Endothelial cell of umbilical vein (primary cell): ENCODE data around the gene HNRNPA2B1. TPM values are rescaled to one million over a fixed set of nuclear protein-coding genes. Genes with fewer than 3 reads are reported as not detected.

Experiments used
- BruUV-seq: library from RNA; stranded (reverse); fragments of 400-500 nt; replicated peaks from 2 replicates; lab custom pipeline; 2021; lab: Mats Ljungman, UMichigan
- CTCF ChIA-PET: fragments of 300-600, 350-600 bp; sonication (Branson Sonifier 250); formaldehyde crosslinking; loops from one replicate; lab custom pipeline; 2021; ENCODE audit warnings: antibody characterized with exemption, inconsistent platforms; lab: Charles Lee
- POLR2A ChIA-PET: fragments of 300-600, 350-600 bp; sonication (Branson Sonifier 250); formaldehyde crosslinking; loops from one replicate; lab custom pipeline; 2021; ENCODE audit warnings: antibody characterized with exemption, inconsistent platforms; lab: Charles Lee
- DNase-seq: peaks from one replicate; pipeline ENCODE4 v3.0.0-alpha.2; 2011; ENCODE audit warnings: low read depth, low spot score
- FAIRE-seq: peaks from 2 replicates; lab custom pipeline; 2011; peaks lifted over from hg19 to GRCh38; lab: Jason Lieb, UNC
- H2AFZ ChIP-seq: 2 replicates; pipeline ENCODE4 v1.6.0; 2012; ENCODE audit warnings: low read depth, low read length, control low read depth, inconsistent platforms
- H3K27ac ChIP-seq: 2 replicates; pipeline ENCODE4 v1.5.1; 2011; ENCODE audit warnings: low read depth, mild to moderate bottlenecking, control low read depth, low read length, moderate library complexity; ENCODE audit not compliant: insufficient read depth
- H3K27me3 ChIP-seq, 2 experiments: 2 replicates each; pipeline versions ENCODE4 v1.6.0 to v1.6.1; 2011; ENCODE audit warnings: low read length in 2 of 2, mixed read lengths in 1 of 2; ENCODE audit not compliant: control insufficient read depth in 2 of 2, insufficient read depth in 2 of 2
- H3K36me3 ChIP-seq, 2 experiments: 2 replicates in 1 of 2; 3 replicates in 1 of 2; pipeline ENCODE4 v1.5.1; 2011; ENCODE audit warnings: low read length in 2 of 2, mild to moderate bottlenecking in 1 of 2, moderate library complexity in 1 of 2; ENCODE audit not compliant: control insufficient read depth in 2 of 2, insufficient read depth in 2 of 2; ENCODE audit errors: extremely low read depth in 1 of 2
- H3K4me1 ChIP-seq: 3 replicates; pipeline ENCODE4 v1.5.1; 2011; ENCODE audit warnings: mild to moderate bottlenecking, low read length; ENCODE audit not compliant: control insufficient read depth, insufficient read depth; ENCODE audit errors: extremely low read depth
- H3K4me2 ChIP-seq: 2 replicates; pipeline ENCODE4 v1.6.1; 2011; ENCODE audit warnings: low read length, control low read depth, mixed read lengths; ENCODE audit not compliant: insufficient read depth
- H3K4me3 ChIP-seq, 3 experiments: fragments of 200-600 bp in 1 of 3; sonication (generic), shearing (Covaris generic) in 1 of 3; replicated peaks in 1 of 3; 2 replicates each; pipeline ENCODE4 v1.5.1; 2011 to 2016; ENCODE audit warnings: control low read depth in 3 of 3, low read length in 3 of 3, mild to moderate bottlenecking in 2 of 3, inconsistent platforms in 1 of 3, low read depth in 1 of 3, moderate library complexity in 1 of 3; ENCODE audit not compliant: insufficient read depth in 1 of 3
- H3K79me2 ChIP-seq: 2 replicates; pipeline ENCODE4 v1.6.0; 2012; ENCODE audit warnings: low read length, inconsistent platforms; ENCODE audit not compliant: control insufficient read depth, insufficient read depth
- H3K9ac ChIP-seq: replicated peaks from 2 replicates; pipeline ENCODE3; 2011; ENCODE audit warnings: low read length, control low read depth; ENCODE audit not compliant: insufficient read depth; ENCODE audit errors: extremely low read depth
- H3K9me1 ChIP-seq: replicated peaks from 3 replicates; pipeline ENCODE4 v1.6.0; 2011; ENCODE audit warnings: mild to moderate bottlenecking, low read length; ENCODE audit not compliant: control insufficient read depth, insufficient read depth; ENCODE audit errors: extremely low read depth
- H3K9me3 ChIP-seq: replicated peaks from 2 replicates; pipeline ENCODE4 v1.5.1; 2012; ENCODE audit warnings: low read length, inconsistent platforms; ENCODE audit not compliant: control insufficient read depth, insufficient read depth
- H4K20me1 ChIP-seq: replicated peaks from 2 replicates; pipeline ENCODE3; 2011; ENCODE audit warnings: mild to moderate bottlenecking, low read length; ENCODE audit not compliant: control insufficient read depth, insufficient read depth; ENCODE audit errors: extremely low read depth
- FOS ChIP-seq: IDR thresholded peaks from 2 replicates; pipeline ENCODE4 v1.6.1; 2011; ENCODE audit warnings: mild to moderate bottlenecking, low read length, moderate library complexity, borderline replicate concordance; ENCODE audit not compliant: insufficient read depth
- GATA2 ChIP-seq: IDR thresholded peaks from 2 replicates; pipeline ENCODE4 v1.7.0; 2011; ENCODE audit warnings: low read depth, mild to moderate bottlenecking, moderate library complexity, mixed read lengths, low read length; ENCODE audit not compliant: insufficient read length, insufficient read depth
- MYC ChIP-seq: IDR thresholded peaks from one replicate; pipeline ENCODE4 v1.6.1; 2011; ENCODE audit warnings: mild to moderate bottlenecking, low read depth, low read length
- POLR2A ChIP-seq: IDR thresholded peaks from 2 replicates; pipeline ENCODE4 v1.6.1; 2012; ENCODE audit warnings: low read depth, mild to moderate bottlenecking, control low read depth, low read length
- POLR2AphosphoS5 ChIP-seq: IDR thresholded peaks from 2 replicates; pipeline ENCODE4 v1.6.1; 2012; ENCODE audit warnings: low read depth, mild to moderate bottlenecking, control low read depth, low read length, moderate library complexity; ENCODE audit not compliant: insufficient read depth
- dilution Hi-C: fragments of 300-500 bp; cut with MboI; formaldehyde crosslinking; loops from one replicate; pipeline ENCODE4 v1.15.0; 2019; ENCODE audit warnings: low sequenced_read_pairs; ENCODE audit not compliant: extremely low pct_ligation_motif_present
- intact Hi-C: fragments of 100-400 bp; cut with micrococcal nuclease; formaldehyde crosslinking; loops from one replicate; pipeline ENCODE4 v1.10.0; 2022
- polyA plus RNA-seq, 4 experiments: library from polyadenylated mRNA; depleted of rRNA in 3 of 4; stranded (reverse) in 3 of 4; unstranded in 1 of 4; fragments of >200 nt; gene quantifications; 2 replicates each; pipeline versions ENCODE4 v1.2.1 to v1.2.3, GENCODE V29; 2011 to 2012; ENCODE audit warnings: missing spikeins in 1 of 4
- total RNA-seq: library from RNA; stranded (reverse); gene quantifications from 2 replicates; pipeline ENCODE4 v1.2.3, GENCODE V29; 2021
- TF ChIP-seq, protein P1 (sequence below): IDR thresholded peaks from 2 replicates; pipeline ENCODE4 v1.6.1; 2011; ENCODE audit not compliant: insufficient read depth, insufficient read length
- TF ChIP-seq, protein P2 (sequence below), 2 donors: IDR thresholded peaks; 1 replicate in 1 of 2; 2 replicates in 1 of 2; pipeline ENCODE4 v1.5.1; 2011; ENCODE audit warnings: low read length in 2 of 2, mild to moderate bottlenecking in 2 of 2, moderate library complexity in 2 of 2, control low read depth in 1 of 2, inconsistent platforms in 1 of 2, low read depth in 1 of 2; ENCODE audit not compliant: insufficient read depth in 1 of 2; ENCODE audit errors: extremely low read depth in 1 of 2

The HNRNPA2B1 gene
- total and polyA plus RNA-seq, 2 donors (not counting 3 experiments of a cell fraction or from before 2014, with no cell fraction given), result 198 to 703 TPM

DNA sequence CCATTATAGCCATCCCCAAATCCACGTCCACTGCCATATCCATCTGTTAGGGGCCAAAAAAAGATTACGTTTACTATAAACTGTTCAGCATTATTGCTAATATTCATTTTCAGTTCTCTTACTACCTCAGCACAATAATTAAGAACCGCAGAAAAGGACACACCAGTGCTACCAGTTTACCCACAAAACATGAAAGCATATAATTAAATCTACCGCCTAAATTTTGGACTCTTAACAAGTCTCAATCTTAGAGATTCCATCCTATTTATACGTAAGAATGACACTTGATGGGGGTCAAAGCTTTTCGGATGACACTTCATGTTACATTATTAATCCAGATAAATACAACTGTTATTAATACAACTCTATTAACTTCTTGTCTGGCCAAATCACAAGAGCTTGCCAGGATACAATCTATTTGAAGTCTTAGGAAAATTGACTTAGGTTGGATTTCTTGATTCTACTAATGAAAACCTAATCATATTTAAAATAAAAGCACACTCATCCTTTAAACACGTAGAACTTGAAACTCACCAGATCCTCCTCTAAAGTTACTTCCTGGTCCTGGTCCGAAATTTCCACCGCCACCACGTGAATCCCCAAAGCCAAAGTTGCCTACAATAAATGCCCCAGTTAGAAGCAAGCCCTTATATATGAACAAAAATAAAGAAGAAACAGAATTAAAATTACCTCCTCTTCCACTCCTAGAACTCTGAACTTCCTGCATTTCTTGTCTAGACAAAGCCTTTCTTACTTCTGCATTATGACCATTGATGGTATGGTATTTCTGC is 4.5 kb downstream of the HNRNPA2B1 start:
- ChIA-PET CTCF (interaction anchor here (1.2 to 5.7 kb wide), 5 partner anchors 9 to 169 kb away, joined by 4 to 98 read pairs (median 8); no protein-coding TSS in a partner anchor), POLR2A (interaction anchor here (1.1 to 3.5 kb wide), 3 partner anchors 8 to 41 kb away, joined by 3 to 15 read pairs (median 5); no protein-coding TSS in a partner anchor)
- TF ChIP-seq POLR2A (no peak), MYC (no peak), GATA2 (no peak), POLR2AphosphoS5 (no peak), FOS (no peak)
- TF ChIP-seq, protein P1, sequence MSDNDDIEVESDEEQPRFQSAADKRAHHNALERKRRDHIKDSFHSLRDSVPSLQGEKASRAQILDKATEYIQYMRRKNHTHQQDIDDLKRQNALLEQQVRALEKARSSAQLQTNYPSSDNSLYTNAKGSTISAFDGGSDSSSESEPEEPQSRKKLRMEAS, result no peak
- TF ChIP-seq, protein P2, sequence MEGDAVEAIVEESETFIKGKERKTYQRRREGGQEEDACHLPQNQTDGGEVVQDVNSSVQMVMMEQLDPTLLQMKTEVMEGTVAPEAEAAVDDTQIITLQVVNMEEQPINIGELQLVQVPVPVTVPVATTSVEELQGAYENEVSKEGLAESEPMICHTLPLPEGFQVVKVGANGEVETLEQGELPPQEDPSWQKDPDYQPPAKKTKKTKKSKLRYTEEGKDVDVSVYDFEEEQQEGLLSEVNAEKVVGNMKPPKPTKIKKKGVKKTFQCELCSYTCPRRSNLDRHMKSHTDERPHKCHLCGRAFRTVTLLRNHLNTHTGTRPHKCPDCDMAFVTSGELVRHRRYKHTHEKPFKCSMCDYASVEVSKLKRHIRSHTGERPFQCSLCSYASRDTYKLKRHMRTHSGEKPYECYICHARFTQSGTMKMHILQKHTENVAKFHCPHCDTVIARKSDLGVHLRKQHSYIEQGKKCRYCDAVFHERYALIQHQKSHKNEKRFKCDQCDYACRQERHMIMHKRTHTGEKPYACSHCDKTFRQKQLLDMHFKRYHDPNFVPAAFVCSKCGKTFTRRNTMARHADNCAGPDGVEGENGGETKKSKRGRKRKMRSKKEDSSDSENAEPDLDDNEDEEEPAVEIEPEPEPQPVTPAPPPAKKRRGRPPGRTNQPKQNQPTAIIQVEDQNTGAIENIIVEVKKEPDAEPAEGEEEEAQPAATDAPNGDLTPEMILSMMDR (IDR thresholded peaks at IDR 0.05; ENCODE audit: extremely low read depth in 1 of 2, insufficient read depth in 1 of 2, low read depth in 1 of 2, low read length in 2 of 2), result no peak
- Histone ChIP-seq H3K4me3 (peak overlapping the region in 1 of 3 experiments; percentile 100), H3K36me3 (peaks cover 19 to 54% of the 10 kb centered on the region in 2 experiments), H3K9me3 (no peaks in the 10 kb centered on the region), H3K4me1 (peaks cover 48% of the 10 kb centered on the region), H3K4me2 (peak overlapping the region; percentile 90), H2AFZ (no peak overlapping the region), H4K20me1 (peaks cover 49% of the 10 kb centered on the region), H3K9me1 (no peaks in the 10 kb centered on the region), H3K9ac (peak overlapping the region; percentile 10), H3K79me2 (peaks cover 95% of the 10 kb centered on the region), H3K27me3 (no peaks in the 10 kb centered on the region), H3K27ac (peak overlapping the region; percentile 4)
- intact Hi-C loops, result no loop called here
- dilution Hi-C loops, result loop anchor here (25.0 kb wide), 1 partner anchor 966 kb away; the partner anchor contains the start of genes HOXA10, HOXA3, HOXA7 and HOXA9
- FAIRE-seq, result no peak
- no TSS peak for BruUV-seq
- no peak for DNase-seq
